Measurements from ENCODE around the gene HOMER1.

The HOMER1 gene

DNA sequence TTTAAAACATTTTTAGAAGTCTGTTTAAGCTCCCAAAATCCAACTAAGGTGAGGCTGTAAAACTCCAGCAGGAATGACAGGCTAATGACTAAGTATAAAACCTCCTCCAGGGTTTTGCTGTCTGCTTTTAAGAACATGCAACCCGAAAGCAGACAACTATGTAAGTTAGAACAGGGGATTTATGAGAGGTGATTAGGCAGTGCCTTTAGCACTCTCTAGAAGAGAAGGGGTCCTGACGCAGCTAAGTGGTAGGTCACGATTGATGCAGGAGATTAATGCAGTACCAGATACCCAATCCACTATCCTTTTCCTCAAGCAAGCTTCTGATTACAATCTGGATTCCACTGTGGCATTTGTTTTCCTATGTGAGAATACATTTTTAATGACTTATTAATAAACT, 25.9 kb downstream of the HOMER1 start:
- DNase-seq: no peak

DNA sequence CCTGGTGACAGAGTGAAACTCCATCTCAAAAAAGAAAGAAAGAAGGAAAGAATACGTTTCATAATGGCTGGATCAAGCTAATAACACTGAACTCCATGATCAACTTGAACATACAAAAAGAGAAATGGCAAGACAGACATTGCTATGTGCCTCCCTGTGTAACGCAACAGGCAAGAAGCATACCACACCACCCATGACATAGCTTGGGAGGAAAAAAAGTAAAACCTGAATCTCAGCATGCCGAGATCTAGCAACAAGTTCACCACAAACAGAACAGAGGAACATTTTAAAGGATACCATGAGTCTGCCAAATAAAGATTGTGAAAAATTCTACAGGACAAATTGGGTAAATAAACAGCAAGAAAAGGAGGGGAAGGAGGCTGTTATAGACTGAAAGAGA, 26.7 kb downstream of the HOMER1 start:
- DNase-seq: no peak

DNA sequence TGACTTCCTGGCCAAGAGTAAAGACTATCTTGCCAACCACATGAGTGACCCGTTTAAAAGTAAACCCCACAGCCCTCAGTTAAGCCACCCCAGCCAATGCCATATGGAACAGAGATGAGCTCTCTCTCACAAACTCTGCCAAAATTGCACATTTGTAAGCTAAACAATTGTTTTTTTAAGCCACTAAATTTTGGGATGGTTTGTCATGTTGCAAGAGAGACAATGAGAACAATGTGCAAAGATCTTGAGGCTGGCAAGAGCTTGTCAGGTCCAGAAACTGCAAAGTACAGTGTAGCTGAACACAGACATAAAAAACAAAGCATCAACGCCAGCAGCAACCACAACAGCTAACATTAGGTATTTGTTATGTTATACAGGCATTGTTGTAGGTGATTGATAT, 27.8 kb downstream of the HOMER1 start:
- no peak for DNase-seq

DNA sequence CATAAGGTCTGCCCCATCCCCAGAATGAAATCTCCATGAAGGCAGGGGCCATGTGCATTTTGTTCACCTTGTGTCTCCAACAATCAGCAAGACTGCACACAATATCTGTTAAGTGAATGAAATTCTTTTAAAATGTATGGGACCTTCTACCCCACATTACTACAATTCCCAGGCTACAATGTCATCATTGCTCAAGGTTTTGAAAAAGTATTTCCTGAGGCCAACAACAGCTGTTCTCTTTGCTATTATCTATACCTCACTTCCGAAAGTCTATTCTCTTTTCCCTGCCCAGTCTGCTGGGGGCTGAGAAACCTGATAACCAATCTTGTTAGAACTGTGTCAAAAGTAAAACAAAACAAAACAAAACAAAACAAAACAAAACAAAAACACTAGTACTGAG, 29.2 kb downstream of the HOMER1 start:
- DNase-seq: no peak

DNA sequence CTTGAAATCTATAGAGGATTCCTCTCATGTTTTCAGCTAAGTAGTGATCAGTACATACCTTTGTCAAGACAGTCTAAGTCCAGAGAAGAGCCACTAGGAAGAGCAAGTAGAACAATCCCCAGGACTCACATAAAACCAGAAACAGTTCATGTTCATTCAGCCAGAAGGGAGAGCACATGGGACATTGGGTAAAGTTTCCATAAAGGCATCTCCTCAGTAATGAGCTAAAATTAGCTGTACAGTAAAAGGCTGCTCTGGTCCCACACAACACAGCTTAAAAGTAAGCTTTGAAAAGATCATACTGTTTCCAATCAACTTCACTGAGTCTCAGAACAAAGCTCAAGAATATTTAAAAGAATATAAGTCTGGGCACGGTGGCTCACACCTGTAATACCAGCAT, 32.4 kb downstream of the HOMER1 start:
- no peak for DNase-seq

DNA sequence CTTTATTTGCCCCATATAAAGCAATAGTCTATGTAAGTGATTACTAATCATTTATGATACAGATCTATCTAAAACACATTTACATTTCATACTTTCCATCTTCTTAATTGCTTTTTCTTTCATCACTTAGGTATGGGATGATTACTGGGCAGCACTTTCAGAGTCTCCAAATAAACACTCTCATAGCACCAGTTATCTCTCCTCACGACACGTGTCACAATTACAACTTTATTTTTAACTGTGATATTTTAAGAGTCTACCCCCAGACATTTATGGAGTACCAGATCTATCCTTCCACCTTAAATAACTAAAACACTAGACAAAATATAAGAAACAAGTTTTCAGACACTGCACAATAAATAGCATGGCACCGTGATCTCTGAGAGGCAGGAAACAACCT, 32.9 kb downstream of the HOMER1 start:
- no peak for DNase-seq

DNA sequence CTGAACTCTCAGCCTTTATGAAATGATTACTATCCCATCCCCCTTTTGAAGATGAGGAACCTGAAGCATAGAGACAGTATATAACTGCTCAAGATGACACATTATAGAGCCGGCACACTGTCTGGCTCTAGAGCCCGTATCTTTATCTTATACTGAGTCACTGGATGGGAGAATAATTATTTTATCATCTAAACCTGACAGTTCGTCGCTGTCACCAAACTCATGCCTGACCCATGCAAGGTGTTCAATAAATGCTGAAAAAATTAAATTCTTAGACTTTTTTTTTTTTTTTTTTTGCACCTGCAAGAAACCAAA, 38.8 kb downstream of the HOMER1 start:
- no peak for DNase-seq

DNA sequence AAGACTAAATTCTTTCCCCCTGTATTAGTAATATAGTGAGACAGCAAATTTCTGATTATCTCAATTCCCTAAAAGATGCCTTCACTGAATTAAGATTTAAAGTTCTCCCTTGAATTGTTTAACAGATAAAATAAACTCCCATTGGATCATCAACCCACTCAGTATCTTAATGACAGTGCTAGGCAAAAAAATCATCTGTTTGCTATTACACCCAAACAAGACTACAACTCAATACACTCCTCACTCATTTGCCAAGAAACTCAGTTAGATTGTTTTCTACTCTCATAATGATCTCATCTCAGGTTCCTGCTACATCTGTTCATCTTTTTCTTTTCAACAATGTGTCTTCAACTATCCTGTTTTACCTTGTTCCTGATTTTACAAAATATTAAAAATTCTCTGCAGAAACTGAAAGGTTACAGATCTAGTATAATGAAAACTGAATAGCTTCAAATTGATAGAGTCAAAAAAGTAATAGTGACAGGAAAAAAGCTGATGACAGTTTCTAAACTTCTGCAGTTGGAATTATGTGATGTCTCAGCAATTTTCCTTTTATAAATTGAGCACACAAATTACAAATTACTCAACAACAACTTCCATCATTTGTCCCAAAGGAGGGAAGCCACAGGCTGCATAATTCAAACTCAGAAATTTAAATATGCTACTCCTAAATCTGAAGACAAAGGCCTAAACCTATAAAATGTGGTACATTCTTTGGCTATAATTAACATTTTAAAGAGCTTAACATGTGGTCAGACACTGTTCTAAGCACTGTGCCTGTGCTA, 39.4 kb downstream of the HOMER1 start:
- DNase-seq: no peak

DNA sequence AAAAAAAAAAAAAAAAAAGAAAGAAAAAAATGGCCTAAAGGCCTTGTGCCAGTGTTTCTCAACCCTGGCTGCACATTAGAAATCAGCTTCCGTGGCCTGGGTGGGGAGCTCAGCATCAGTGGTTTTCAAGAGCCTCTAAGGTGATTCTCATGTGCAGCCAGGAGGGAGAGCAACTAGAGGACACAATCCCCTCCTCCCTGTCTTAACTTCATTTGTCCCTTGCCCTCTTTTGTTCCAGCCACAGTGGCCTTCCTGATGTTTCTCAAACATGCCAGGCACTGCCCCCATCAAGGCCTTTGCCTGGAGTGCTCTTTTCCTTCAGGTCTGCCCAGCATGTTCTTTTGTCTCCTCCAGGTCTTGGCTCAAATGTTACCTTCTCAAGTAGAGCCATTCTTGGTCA, 42.4 kb downstream of the HOMER1 start:
- DNase-seq: no peak

DNA sequence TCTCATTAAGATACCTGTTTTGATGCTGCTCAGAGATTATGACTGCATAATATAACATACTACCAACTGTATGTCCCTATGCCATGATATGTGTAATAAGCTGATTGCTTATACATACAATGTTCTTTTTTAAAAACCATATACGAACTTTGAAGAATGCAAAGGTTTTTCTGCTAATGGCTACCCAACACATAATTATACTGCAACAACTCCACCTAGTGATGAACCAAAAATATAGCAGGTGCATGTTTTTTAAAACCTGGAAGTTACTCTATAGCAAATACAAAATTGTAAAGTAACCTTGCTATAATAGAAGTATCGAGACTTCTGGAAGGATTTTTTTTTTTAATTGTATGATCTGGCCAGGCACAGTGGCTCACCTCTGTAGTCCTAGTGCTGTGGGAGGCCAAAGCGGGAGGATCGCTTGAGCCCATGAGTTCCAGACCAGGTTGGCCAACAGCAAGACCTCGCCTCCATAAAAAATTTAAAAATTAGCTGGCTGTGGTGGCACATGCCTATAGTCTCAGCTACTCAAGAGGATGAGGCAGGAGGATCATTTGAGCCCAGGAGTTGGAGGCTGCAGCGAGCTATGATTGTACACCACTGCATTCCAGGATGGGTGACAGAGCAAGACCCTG, 49.1 kb downstream of the HOMER1 start:
- DNase-seq: no peak

DNA sequence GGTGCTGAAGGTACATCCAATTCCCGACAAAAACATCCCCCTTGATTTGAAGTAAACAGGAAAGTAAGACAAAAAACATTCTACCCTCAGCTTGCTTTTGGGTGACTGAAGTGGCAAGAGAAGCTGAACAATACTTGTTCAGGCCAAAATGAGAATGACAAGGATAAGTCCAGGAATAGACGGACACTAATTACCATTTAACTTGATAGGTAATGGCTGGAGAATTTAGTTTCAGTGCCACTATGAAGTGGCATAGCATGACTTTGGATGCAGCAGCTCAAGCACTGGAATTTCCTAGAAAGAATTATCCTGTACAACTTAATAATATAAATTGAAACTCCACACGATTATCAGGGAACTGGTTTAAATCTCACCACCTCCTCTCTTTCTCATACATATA, 49.7 kb downstream of the HOMER1 start:
- no peak for DNase-seq

DNA sequence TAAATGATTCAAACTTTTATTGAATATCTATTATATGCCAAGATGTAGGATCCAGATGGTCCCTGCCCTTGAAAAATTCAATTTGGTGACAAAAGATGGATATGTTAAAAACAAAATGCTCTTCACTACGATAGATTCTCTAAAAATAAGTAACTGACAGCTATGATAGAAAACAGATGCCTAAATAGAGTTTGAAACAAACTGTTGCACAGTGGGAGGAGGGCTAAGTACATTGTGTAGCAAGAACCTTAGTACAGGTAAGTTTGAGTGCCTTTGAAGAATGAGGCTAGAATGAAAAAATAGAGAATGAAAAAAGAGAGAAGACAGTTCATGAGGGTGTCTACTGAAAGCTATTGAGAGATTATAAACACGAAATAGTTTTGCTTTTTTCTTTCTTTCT, 54.3 kb downstream of the HOMER1 start:
- DNase-seq: no peak

DNA sequence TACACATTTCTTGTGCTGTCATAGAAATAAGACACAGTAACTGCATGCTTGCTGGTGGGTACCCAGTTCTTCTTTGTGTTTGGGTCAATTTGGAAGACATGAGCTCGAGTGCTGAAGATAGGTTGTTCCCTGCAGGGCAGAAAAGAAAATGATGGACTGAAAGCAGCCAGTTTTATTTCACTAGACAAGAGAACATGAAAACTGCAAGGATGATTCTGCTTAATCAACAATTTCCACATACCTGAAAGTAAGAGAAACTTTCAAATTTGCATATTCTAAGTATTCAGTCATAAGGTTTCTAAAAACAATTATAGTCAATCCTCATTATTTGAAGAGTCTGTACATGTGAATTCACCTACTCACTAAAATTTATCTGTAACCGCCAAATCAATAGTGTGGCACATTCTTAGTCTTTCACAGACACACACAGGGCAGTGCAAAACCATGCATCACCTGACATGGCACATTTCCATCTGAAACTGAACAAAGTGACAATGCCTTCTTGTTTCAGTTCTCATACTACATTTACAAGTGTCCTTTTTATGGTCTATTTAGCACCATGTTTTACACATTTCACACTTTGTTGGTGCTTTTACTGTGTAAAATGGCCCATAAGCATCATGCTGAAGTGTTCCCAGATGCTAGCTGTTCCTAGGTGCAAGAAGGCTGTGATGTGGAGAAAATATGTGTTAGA, 56.9 kb downstream of the HOMER1 start:
- DNase-seq: no peak

DNA sequence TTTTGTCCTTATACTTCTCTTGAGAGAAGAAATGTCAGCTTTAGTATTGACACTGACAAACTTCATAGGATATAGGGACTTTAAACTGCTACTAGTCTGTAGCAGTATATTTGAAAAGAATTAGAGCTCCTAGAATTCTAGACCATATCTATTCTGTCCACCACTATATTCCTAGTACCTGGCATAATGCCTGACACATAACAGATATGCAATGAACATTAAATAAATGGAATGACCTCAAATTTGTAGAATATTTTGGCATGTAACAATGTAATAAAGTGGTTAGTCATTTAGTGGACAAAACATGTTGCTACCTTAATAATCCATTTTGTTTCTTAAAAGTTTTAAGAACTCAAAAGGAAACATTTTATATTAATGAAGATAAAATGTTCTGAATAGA, 57.5 kb downstream of the HOMER1 start:
- no peak for DNase-seq

DNA sequence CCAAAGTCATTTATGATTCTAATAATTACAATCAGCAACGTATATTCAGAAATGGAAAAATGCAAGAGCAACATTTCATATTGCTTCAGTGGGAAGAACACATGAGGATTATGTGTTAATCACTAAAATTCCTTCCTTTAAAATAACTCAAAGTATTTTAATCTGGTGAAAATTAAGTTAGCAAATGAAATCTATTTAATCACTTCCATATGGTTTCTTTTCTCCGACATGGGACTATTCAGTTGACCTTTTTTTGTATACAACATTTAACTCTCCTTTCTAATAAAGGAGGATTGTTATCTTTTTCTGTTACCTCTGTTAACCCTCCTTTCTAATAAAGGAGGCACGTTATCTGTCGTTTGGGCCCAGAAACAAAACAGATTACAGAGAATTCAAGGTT, 59.9 kb downstream of the HOMER1 start:
- no peak for DNase-seq

DNA sequence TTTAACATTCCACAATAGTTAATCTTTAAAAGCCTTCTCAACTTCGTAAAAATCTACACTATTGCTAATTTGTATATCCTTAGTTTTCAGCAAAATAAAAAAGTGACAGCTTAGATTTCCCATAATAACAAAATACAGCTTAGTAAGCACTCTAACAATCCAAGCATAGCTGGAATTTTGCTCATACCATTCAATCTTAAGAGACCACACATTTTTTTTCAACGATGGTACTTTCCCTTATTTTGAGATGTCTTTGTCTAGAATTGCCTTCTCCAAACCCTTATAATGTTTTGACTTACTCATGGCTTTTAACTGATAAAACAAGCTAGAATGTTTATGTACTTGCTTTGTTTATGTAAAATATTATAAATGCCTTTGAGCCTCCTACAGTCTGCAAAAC, 65.6 kb downstream of the HOMER1 start:
- DNase-seq: no peak

DNA sequence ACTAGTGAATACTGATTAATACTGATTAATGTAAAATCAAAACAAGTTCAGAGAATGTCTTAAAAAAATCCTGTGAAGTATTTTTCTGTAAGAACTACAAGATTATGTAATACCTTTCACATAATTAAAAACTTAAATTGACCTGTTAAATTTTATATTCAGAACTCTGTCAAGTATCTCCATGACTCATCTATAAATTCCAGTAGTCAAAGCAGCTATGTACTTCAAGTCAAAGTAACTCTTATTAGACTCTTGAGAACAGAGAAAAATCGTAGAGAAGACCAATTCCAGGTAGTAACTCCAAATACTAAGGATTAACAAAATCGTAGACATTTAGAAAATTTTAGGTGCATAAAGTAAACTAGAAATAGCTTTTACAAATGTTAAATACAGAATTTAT, 77.1 kb downstream of the HOMER1 start:
- no peak for DNase-seq

DNA sequence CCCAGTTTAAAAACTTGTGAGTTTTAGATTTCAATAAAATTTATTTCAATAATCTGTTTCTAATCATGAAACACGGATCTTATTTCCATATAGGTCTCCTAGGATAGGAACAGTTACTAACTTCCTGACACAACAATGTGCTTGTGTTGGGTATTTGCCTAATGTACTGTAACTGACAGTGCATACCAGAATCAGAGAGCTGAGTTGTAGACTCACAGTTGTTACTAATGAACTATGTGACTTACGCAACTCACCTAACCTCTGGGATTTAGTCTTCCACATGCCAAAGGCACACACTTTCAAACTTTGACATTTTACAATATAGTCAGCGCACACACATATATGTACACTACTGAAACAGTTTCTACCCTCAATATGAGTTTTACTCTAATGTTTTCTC, 77.7 kb downstream of the HOMER1 start:
- no peak for DNase-seq

DNA sequence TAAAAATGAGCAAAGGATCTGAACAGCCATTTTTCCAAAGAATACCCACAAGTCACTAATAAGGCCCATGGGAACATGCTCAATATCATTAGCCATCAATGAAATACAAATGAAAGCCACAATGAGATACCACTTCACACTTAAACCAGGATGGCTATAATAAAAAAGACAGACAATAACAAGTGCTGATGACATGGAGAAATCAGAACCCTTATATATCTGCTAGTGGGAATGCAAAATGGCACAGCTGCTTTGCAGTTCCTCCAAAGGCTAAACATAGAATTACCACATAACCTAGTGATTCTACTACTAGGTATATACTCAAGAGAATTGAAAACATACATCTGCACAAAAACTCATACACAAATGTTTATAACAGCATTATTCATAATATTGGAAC, 83.7 kb downstream of the HOMER1 start:
- DNase-seq: no peak

DNA sequence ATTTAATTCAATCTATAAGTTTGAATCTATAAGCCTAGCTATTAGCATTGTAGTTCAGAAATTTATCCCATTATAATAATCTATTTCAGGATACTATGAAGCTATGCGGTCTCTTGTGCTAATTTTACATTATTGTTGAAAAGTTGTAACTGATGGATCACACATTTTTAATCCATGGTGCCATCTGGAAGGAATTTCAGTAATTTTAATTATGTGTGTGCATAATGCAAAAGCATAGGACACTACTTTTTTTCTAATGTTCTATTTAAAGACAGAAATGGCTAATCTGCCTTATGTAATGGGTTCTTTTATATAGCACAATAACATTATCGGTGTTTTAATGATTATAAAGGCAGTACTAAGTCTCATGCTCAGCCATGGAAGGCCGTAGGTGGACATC, 90.6 kb downstream of the HOMER1 start:
- no peak for DNase-seq

DNA sequence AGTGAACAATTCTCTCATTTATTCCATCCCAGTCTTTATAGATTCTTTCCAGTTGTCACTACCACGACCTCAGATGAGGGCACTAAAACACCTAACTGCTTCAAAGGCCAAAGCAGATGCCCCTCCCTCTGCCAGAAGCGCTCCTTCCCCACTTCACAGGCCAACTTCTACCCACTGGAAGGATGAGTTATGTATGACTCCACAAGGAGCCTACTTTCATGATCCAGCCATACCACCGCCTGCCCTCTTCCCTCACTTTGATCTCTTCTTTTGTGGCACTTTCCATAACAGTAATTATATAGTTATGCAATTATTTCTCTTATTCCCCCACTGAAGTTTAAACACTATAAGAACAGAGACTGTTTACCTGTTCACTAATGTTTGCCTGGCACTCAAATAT, 93.7 kb downstream of the HOMER1 start:
- DNase-seq: no peak

DNA sequence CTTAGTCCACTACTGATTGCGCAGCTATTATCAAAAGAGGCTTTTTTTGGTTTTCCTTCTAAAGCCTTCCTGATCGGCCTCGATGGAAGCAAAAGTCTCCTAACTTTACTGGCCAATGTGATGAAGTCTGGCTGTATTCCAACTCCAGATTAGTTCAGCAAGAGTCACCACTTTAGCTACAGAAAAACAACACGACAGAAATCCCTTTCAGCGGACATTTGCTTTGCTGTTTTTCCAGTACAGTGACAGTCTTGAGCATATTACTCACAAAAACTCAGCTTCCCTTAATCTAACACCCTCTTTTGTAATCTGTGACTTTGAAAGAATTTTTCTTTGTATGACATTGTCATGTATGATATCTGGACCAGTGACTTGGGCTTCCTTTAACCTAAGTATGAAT, 95.7 kb downstream of the HOMER1 start:
- no peak for DNase-seq

DNA sequence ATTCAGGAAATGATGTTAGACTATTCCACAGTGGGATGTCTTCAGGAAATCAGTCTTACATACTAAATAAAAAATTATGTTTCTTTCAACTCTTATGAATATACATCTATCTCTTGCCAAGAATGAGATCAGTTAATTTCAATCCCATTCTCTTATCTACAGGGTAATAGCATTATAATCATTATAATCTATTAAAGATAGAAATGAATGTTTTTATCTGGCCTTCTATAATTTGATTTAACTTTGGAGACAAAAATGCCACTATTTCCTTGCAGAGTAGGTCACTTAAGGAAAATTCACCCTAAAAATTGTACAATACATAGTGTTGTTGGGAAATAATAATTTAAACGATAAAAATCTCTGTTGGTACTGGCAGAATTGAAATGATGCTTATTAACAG, 96.4 kb downstream of the HOMER1 start:
- no peak for DNase-seq

DNA sequence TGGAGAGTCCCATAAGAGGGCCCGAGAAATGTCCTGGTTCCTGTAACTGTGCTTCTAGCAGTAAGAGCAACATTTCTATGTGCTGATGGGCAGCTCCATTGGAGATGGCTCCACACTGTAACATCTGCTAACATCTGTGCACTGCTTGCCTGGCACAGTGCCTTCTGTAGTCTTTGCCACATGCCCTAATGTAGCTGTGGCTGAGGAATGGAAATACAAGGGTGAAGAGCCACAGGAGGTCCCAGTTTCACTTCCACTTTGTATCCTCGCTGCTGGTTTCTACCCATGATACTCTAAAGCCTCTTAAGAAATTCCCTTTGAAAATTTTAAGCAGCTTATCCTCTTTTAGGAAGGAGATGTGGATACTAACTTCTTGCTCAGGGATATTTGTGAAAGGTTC, 97.4 kb downstream of the HOMER1 start:
- DNase-seq: no peak

DNA sequence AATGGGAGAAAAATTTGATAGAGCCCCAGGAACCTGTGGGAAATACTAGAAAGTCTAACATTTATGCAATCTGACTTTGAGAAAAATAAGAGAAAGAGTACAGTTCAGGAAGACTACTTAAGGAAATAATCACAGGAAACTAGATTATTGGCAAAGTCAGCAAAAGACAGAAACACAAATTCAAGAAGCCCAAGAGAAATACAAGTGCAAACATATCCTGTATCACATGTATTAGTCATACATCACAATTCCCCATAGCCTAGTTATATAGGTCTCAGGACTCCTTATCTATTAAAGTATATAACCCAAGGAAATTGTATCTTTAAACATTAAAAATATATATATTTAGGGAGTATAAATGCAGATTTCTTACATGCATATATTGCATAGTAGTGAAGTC, 100.8 kb downstream of the HOMER1 start:
- DNase-seq: no peak
